WTC11 (cell line): Measurements from ENCODE around the gene C10orf105. TPM values are rescaled to one million over a fixed set of nuclear protein-coding genes. Genes with fewer than 3 reads are reported as not detected.

Experiments
- ATAC-seq: fragments of 200-7000 bp; cut with Tn5 transposase; 2 replicates; pipeline ENCODE4 v1.10.0; 2021; ENCODE audit warnings: mild to moderate bottlenecking, moderate library complexity
- CTCF ChIA-PET: fragments of 300-600 bp; sonication (Branson Sonifier 250); formaldehyde crosslinking; loops from one replicate; lab custom pipeline; 2021; ENCODE audit warnings: antibody characterized with exemption; lab: Charles Lee
- POLR2A ChIA-PET: fragments of 350-600 bp; sonication (Branson Sonifier 250); formaldehyde crosslinking; loops from one replicate; lab custom pipeline; 2021; ENCODE audit warnings: antibody characterized with exemption; lab: Charles Lee
- DNase-seq: peaks from one replicate; pipeline ENCODE4 v3.0.0; 2021; ENCODE audit warnings: low spot score
- H3K27ac Mint-ChIP-seq: 2 replicates; pipeline ENCODE4 v1.8.0; 2021; ENCODE audit warnings: mixed read lengths
- H3K27me3 Mint-ChIP-seq: 2 replicates; pipeline ENCODE4 v1.8.0; 2021; ENCODE audit warnings: low read depth, mild to moderate bottlenecking, moderate library complexity, mixed read lengths
- H3K36me3 Mint-ChIP-seq: 2 replicates; pipeline ENCODE4 v1.8.0; 2021; ENCODE audit warnings: mixed read lengths
- H3K4me1 Mint-ChIP-seq: 2 replicates; pipeline ENCODE4 v1.8.0; 2022; ENCODE audit warnings: mixed read lengths
- H3K4me3 Mint-ChIP-seq: 2 replicates; pipeline ENCODE4 v1.8.0; 2021; ENCODE audit warnings: mild to moderate bottlenecking, moderate library complexity, mixed read lengths
- H3K9me3 Mint-ChIP-seq: 2 replicates; pipeline ENCODE4 v1.8.0; 2021; ENCODE audit warnings: mixed read lengths
- AFF4 ChIP-seq: sonication (generic); formaldehyde crosslinking; IDR thresholded peaks from 2 replicates; pipeline ENCODE4 v1.8.1; 2023; ENCODE audit warnings: mild to moderate bottlenecking, missing genetic modification reagents, borderline replicate concordance
- ARID4B ChIP-seq: sonication (generic); formaldehyde crosslinking; IDR thresholded peaks from 2 replicates; pipeline ENCODE4 v1.8.0; 2023; ENCODE audit warnings: missing genetic modification reagents, mild to moderate bottlenecking, borderline replicate concordance
- ATF3 ChIP-seq: sonication (generic); formaldehyde crosslinking; conservative IDR thresholded peaks from 2 replicates; pipeline ENCODE4 v1.8.1; 2022; ENCODE audit warnings: mild to moderate bottlenecking, missing genetic modification reagents
- E2F4 ChIP-seq: sonication (generic); formaldehyde crosslinking; IDR thresholded peaks from 2 replicates; pipeline ENCODE4 v1.8.1; 2022; ENCODE audit warnings: low read depth, mild to moderate bottlenecking, moderate library complexity, missing genetic modification reagents, borderline replicate concordance
- EMX1 ChIP-seq: fragments of 250-450 bp; sonication (Bioruptor Pico); IDR thresholded peaks from 2 replicates; pipeline ENCODE4 v1.8.0; 2021; ENCODE audit warnings: mild to moderate bottlenecking
- ERG ChIP-seq: fragments of 250-450 bp; sonication (Bioruptor Pico); IDR thresholded peaks from 2 replicates; pipeline ENCODE4 v1.8.0; 2021; ENCODE audit warnings: mild to moderate bottlenecking
- FOXJ3 ChIP-seq: sonication (generic); formaldehyde crosslinking; IDR thresholded peaks from 2 replicates; pipeline ENCODE4 v1.9.0; 2021; ENCODE audit warnings: missing genetic modification reagents, mild to moderate bottlenecking, borderline replicate concordance
- FOXK1 ChIP-seq: sonication (generic); formaldehyde crosslinking; IDR thresholded peaks from 2 replicates; pipeline ENCODE4 v1.8.0; 2022; ENCODE audit warnings: mild to moderate bottlenecking, moderate library complexity, missing genetic modification reagents
- GTF2I ChIP-seq: fragments of 250-450 bp; sonication (Bioruptor Pico); conservative IDR thresholded peaks from 2 replicates; pipeline ENCODE4 v1.4.0; 2021; ENCODE audit warnings: mild to moderate bottlenecking
- IRF1 ChIP-seq: sonication (generic); formaldehyde crosslinking; IDR thresholded peaks from 2 replicates; pipeline ENCODE4 v1.8.0; 2023; ENCODE audit warnings: missing genetic modification reagents
- JAZF1 ChIP-seq: fragments of 250-450 bp; sonication (Bioruptor Pico); IDR thresholded peaks from 2 replicates; pipeline ENCODE4 v1.9.0; 2021; ENCODE audit warnings: moderate library complexity, mild to moderate bottlenecking, inconsistent platforms
- KAT7 ChIP-seq: sonication (generic); formaldehyde crosslinking; IDR thresholded peaks from 2 replicates; pipeline ENCODE4 v1.8.1; 2023; ENCODE audit warnings: missing genetic modification reagents, mild to moderate bottlenecking, borderline replicate concordance
- MAX ChIP-seq: sonication (generic); formaldehyde crosslinking; IDR thresholded peaks from 2 replicates; pipeline ENCODE4 v1.8.0; 2022; ENCODE audit warnings: mild to moderate bottlenecking, missing genetic modification reagents
- NR1H2 ChIP-seq: sonication (generic); formaldehyde crosslinking; IDR thresholded peaks from 2 replicates; pipeline ENCODE4 v1.9.0; 2021; ENCODE audit warnings: mild to moderate bottlenecking, moderate library complexity, missing genetic modification reagents
- NR3C1 ChIP-seq: sonication (generic); formaldehyde crosslinking; conservative IDR thresholded peaks from 2 replicates; pipeline ENCODE4 v1.8.1; 2023; ENCODE audit warnings: low read depth, mild to moderate bottlenecking, missing genetic modification reagents
- PRRX2 ChIP-seq: fragments of 250-450 bp; sonication (Bioruptor Pico); IDR thresholded peaks from 2 replicates; pipeline ENCODE4 v1.8.0; 2021; ENCODE audit warnings: mild to moderate bottlenecking
- SMAD4 ChIP-seq: sonication (generic); formaldehyde crosslinking; IDR thresholded peaks from 2 replicates; pipeline ENCODE4 v1.8.0; 2022; ENCODE audit warnings: mild to moderate bottlenecking, missing genetic modification reagents
- ZNF671 ChIP-seq: fragments of 250-450 bp; sonication (Bioruptor Pico); IDR thresholded peaks from 2 replicates; pipeline ENCODE4 v1.8.0; 2021; ENCODE audit warnings: mild to moderate bottlenecking
- ZSCAN18 ChIP-seq: fragments of 250-450 bp; sonication (Bioruptor Pico); IDR thresholded peaks from 2 replicates; pipeline ENCODE4 v2.1.2; 2022; ENCODE audit warnings: mild to moderate bottlenecking, moderate library complexity
- total RNA-seq: library from RNA; stranded (reverse); gene quantifications from 3 replicates; pipeline ENCODE4 v1.2.3, GENCODE V29; 2021

The C10orf105 gene
- total RNA-seq, 1 experiment from 2014 or later, result 0.48 TPM

GRCh38 chr10:71746344-71747037 lies 26.9 kb upstream of the C10orf105 start (continued):
- TF ChIP-seq NR3C1 (CRISPR knock-in tag) (no peak), EMX1 (CRISPR knock-in tag) (no peak)

- DNase-seq, result no peak
- Mint-ChIP-seq H3K4me3 (no peak overlapping the region), H3K4me1 (peaks cover 17% of the 10 kb centered on the region), H3K27me3 (no peaks in the 10 kb centered on the region), H3K9me3 (peaks cover 10% of the 10 kb centered on the region; the same call in 1 of the 2 replicates), H3K27ac (no peak overlapping the region), H3K36me3 (no peaks in the 10 kb centered on the region)
- ChIA-PET POLR2A (interaction anchor here (1.2 kb wide), 1 partner anchor 37 kb away, joined by 3 read pairs; no protein-coding TSS in a partner anchor), CTCF (interaction anchor here (0.7 to 4.1 kb wide), 15 partner anchors 10 to 476 kb away, joined by 3 to 18 read pairs (median 5); partner anchors contain the start of genes C10orf105 and VSIR)
- no peak for ATAC-seq
- TF ChIP-seq IRF1 (CRISPR knock-in tag) (no peak), SMAD4 (CRISPR knock-in tag) (no peak), AFF4 (CRISPR knock-in tag) (no peak), JAZF1 (CRISPR knock-in tag) (no peak), E2F4 (CRISPR knock-in tag) (no peak), FOXK1 (no peak), GTF2I (CRISPR knock-in tag) (no peak), KAT7 (CRISPR knock-in tag) (no peak), ZSCAN18 (no peak), FOXJ3 (no peak), ATF3 (CRISPR knock-in tag) (no peak), NR1H2 (CRISPR knock-in tag) (no peak), ZNF671 (no peak), PRRX2 (no peak), MAX (CRISPR knock-in tag) (no peak), ARID4B (CRISPR knock-in tag) (no peak), ERG (CRISPR knock-in tag) (no peak), EMX1 (CRISPR knock-in tag) (no peak)
Observed at GRCh38 chr10:71745664-71746250, 26.2 kb upstream of the C10orf105 start.
